Hair follicular keratinocyte (primary cell): ENCODE results near the gene SLC44A1. TPM values are rescaled to one million over a fixed set of nuclear protein-coding genes. Genes with fewer than 3 reads are reported as not detected.

ENCODE experiments used
- total RNA-seq: library from RNA; depleted of rRNA; stranded (reverse); fragments of >200 nt; gene quantifications from 2 replicates; pipeline ENCODE4 v1.2.3, GENCODE V29; 2015

SLC44A1 gene
- 19.5 and 22.8 TPM in 2 replicates for total RNA-seq

GRCh38 chr9:105244003-105244733, at the start of gene SLC44A1:
Gene SLC44A1, plus strand, starts transcription at chr9:105244651. Its CDS starts 218 bp downstream, at chr9:105244869.

DNA sequence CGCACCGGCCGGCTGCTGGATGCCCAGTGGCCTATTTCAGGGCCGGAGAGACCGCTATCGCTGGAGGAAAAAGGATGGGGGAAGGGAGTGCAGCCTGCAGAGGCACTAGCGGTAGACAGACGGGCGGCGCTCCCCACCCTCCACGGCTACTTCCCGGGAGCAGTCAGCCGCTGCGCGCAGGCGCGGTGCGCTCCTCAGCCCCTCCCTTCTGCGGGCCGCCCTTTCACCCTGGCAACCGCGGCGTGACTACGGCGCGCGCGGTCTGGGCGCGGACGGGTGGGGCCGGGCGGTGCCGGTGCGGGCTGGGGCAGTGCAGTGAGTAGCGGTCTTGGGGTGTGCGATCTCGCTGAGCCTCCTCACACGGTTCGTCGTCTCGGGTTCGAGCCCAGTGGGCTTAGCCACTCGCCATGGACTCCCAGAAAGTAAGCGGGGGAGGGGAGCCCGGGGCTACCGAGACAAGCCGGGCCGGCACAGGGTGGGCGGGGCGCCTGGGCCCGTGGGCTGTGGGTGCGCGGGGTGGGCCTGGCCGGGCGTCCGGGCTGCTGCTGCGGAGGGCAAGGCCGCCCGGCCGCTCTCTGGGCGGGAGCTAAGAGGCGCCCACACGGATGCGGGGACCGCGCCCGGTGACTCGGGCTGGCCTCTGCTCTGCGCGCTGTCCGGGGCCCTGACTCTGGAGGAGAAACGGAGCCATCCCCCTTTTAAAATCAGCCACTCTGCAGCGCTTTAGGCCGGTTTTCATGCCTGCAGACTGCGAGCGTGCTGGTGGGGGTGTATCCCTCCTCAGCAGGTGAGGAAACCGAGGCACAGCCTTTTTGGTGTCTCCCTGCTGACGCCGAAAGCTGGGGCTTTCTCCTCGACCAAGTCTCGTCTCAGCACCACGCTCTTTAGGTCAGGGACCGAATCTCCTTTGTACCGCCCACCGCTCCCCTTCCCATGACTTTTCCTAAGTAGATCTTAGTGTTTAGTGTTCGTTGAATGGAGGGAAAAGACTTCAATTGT, 203.7 kb downstream of the SLC44A1 start, which contains the start of gene FSD1L:
Gene FSD1L (plus strand): TSS at position 221 of the 999 bp plus-strand sequence. CDS start 187 bp downstream, at position 408.

Other genes starting within 250 kb of the SLC44A1 start
- gene FSD1L, start 203.4 kb downstream of the SLC44A1 start, total RNA-seq = 1.3 and 2.5 TPM in 2 replicates